Measurements from ENCODE around the gene KIF11. TPM values are rescaled to one million over a fixed set of nuclear protein-coding genes. Genes with fewer than 3 reads are reported as not detected.
A peak's percentile ranks its signal among the peaks of the same experiment; 100 is the strongest.

The KIF11 gene
- total and polyA plus RNA-seq, 9 of the 15 experiments (the other 6 are each of a cell fraction or from before 2014, with no cell fraction given), result 11.3 to 54.4 (median 29.2) TPM

DNA sequence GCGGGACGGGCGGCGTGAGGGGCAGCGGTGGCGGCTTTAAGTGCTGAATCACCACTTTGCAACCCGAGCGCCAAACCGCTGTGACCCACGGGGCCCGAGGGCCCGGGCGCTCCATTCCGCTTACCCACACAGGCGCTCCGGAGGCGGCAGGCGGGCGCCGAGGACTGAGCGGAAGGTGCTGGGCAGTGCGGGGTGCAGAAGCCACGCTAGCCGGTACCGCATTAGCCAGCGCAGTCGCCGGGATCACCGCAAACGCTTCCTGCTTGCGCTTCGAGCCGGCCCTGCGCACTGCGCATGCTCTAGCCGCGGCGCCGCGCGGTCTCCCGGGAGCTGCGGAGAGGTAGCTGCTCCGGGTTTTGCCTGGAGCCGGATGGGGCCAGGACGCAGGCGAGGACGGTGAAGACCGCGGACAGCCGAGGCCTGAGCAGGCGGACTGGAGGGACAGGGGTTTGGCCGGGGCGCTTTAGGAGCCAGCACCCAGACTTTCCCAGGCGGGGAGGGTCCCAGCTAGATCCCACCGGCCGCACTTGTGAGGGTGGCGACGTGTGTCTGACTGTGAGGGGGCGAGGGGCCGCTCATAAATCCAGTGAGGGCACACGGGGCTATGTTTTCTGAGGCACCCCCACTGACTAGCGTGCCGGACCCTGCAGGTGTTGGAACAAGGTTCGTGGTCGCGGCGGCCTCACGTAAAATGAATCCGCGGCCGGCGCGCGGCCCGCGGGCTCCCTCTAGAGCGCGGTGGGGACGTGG, 19.0 kb upstream of the KIF11 start, which contains the start of gene IDE (continued):
- TF ChIP-seq, protein P1, sequence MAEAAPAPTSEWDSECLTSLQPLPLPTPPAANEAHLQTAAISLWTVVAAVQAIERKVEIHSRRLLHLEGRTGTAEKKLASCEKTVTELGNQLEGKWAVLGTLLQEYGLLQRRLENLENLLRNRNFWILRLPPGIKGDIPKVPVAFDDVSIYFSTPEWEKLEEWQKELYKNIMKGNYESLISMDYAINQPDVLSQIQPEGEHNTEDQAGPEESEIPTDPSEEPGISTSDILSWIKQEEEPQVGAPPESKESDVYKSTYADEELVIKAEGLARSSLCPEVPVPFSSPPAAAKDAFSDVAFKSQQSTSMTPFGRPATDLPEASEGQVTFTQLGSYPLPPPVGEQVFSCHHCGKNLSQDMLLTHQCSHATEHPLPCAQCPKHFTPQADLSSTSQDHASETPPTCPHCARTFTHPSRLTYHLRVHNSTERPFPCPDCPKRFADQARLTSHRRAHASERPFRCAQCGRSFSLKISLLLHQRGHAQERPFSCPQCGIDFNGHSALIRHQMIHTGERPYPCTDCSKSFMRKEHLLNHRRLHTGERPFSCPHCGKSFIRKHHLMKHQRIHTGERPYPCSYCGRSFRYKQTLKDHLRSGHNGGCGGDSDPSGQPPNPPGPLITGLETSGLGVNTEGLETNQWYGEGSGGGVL (CRISPR knock-in tag; IDR thresholded peaks at IDR 0.05), result no peak
- TF ChIP-seq, protein P2, sequence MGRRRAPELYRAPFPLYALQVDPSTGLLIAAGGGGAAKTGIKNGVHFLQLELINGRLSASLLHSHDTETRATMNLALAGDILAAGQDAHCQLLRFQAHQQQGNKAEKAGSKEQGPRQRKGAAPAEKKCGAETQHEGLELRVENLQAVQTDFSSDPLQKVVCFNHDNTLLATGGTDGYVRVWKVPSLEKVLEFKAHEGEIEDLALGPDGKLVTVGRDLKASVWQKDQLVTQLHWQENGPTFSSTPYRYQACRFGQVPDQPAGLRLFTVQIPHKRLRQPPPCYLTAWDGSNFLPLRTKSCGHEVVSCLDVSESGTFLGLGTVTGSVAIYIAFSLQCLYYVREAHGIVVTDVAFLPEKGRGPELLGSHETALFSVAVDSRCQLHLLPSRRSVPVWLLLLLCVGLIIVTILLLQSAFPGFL (CRISPR knock-in tag; IDR thresholded peaks at IDR 0.05), result 0 out of 2 replicates have a peak, but pooled peaks have one; percentile 63
- TF ChIP-seq CCAR2 (IDR thresholded peaks at IDR 0.05; ENCODE audit: low read depth, low read length) (no peak), STAG1 (CRISPR knock-in tag; IDR thresholded peaks at IDR 0.05; ENCODE audit: borderline replicate concordance) (peak; percentile 23; the same call in 1 of the 2 replicates), FOS (IDR thresholded peaks at IDR 0.05; ENCODE audit: extremely low read depth, insufficient read length) (no peak), FOXK2 (conservative IDR thresholded peaks at IDR 0.05 in 1 of 2, IDR thresholded peaks at IDR 0.05 in 1 of 2; ENCODE audit: low read depth in 2 of 2) (0 out of 4 replicates have a peak, but pooled peaks of 1 of the 2 experiments have one; percentile 15)
- TF ChIP-seq, protein P3, sequence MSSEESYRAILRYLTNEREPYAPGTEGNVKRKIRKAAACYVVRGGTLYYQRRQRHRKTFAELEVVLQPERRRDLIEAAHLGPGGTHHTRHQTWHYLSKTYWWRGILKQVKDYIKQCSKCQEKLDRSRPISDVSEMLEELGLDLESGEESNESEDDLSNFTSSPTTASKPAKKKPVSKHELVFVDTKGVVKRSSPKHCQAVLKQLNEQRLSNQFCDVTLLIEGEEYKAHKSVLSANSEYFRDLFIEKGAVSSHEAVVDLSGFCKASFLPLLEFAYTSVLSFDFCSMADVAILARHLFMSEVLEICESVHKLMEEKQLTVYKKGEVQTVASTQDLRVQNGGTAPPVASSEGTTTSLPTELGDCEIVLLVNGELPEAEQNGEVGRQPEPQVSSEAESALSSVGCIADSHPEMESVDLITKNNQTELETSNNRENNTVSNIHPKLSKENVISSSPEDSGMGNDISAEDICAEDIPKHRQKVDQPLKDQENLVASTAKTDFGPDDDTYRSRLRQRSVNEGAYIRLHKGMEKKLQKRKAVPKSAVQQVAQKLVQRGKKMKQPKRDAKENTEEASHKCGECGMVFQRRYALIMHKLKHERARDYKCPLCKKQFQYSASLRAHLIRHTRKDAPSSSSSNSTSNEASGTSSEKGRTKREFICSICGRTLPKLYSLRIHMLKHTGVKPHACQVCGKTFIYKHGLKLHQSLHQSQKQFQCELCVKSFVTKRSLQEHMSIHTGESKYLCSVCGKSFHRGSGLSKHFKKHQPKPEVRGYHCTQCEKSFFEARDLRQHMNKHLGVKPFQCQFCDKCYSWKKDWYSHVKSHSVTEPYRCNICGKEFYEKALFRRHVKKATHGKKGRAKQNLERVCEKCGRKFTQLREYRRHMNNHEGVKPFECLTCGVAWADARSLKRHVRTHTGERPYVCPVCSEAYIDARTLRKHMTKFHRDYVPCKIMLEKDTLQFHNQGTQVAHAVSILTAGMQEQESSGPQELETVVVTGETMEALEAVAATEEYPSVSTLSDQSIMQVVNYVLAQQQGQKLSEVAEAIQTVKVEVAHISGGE (CRISPR knock-in tag; IDR thresholded peaks at IDR 0.05), result peak in 1 of 3 experiments; percentile 68; a peak in 1 of 6 replicates
- TF ChIP-seq, protein P4, sequence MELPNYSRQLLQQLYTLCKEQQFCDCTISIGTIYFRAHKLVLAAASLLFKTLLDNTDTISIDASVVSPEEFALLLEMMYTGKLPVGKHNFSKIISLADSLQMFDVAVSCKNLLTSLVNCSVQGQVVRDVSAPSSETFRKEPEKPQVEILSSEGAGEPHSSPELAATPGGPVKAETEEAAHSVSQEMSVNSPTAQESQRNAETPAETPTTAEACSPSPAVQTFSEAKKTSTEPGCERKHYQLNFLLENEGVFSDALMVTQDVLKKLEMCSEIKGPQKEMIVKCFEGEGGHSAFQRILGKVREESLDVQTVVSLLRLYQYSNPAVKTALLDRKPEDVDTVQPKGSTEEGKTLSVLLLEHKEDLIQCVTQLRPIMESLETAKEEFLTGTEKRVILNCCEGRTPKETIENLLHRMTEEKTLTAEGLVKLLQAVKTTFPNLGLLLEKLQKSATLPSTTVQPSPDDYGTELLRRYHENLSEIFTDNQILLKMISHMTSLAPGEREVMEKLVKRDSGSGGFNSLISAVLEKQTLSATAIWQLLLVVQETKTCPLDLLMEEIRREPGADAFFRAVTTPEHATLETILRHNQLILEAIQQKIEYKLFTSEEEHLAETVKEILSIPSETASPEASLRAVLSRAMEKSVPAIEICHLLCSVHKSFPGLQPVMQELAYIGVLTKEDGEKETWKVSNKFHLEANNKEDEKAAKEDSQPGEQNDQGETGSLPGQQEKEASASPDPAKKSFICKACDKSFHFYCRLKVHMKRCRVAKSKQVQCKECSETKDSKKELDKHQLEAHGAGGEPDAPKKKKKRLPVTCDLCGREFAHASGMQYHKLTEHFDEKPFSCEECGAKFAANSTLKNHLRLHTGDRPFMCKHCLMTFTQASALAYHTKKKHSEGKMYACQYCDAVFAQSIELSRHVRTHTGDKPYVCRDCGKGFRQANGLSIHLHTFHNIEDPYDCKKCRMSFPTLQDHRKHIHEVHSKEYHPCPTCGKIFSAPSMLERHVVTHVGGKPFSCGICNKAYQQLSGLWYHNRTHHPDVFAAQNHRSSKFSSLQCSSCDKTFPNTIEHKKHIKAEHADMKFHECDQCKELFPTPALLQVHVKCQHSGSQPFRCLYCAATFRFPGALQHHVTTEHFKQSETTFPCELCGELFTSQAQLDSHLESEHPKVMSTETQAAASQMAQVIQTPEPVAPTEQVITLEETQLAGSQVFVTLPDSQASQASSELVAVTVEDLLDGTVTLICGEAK (IDR thresholded peaks at IDR 0.05), result 0 out of 2 replicates have a peak, but pooled peaks have one; percentile 24
- TF ChIP-seq, protein P4 (CRISPR knock-in tag; IDR thresholded peaks at IDR 0.05), result no peak

Data from K562 (cell line).